EL (cell line): ENCODE measurements around the gene TTI1.
A peak's percentile ranks its signal among the peaks of the same experiment; 100 is the strongest.
"Not testable (repeated sequence)": the region's sequence is repeated elsewhere in the genome, so short reads cannot be mapped to it uniquely, and the experiment has no call there.

ENCODE experiments used
- DNase-seq: peaks from one replicate; pipeline ENCODE4 v3.0.0-alpha.2; 2016

TTI1 gene

DNA sequence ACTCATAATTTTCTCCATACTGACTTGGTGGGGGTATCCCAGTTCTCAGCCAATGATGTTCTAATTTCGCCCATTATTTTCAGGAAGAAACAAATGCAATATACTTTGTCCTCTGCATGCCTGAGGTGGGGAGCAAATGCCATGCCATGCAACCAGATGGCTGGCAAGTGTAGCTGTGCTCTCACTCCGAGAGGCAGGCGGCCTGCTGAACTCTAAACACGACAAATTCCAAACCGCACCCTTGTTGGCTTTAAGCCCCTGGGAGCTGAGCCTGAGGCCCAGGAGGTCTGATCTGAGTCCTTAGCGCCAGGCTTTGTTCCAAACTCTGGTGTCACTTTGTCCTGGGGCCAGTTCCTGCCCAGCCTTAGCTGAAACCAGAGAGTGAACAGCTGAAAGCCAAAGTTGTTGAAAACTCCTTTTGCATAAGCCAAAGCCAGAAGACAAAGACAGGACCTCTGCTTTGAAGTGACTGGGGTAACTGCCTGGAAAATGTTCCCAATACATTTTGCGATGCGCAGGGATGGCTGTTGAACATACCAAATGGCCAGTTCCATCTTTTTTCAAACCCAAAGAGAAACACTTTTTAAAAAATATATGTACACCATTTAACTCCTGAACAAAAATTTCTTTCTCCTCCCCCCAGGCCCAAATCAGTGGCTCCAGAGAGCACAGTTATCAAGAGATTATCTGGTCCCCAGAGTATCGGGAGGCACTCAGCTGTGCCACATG lies 46.2 kb downstream of the TTI1 start:
- DNase-seq, result no peak

DNA sequence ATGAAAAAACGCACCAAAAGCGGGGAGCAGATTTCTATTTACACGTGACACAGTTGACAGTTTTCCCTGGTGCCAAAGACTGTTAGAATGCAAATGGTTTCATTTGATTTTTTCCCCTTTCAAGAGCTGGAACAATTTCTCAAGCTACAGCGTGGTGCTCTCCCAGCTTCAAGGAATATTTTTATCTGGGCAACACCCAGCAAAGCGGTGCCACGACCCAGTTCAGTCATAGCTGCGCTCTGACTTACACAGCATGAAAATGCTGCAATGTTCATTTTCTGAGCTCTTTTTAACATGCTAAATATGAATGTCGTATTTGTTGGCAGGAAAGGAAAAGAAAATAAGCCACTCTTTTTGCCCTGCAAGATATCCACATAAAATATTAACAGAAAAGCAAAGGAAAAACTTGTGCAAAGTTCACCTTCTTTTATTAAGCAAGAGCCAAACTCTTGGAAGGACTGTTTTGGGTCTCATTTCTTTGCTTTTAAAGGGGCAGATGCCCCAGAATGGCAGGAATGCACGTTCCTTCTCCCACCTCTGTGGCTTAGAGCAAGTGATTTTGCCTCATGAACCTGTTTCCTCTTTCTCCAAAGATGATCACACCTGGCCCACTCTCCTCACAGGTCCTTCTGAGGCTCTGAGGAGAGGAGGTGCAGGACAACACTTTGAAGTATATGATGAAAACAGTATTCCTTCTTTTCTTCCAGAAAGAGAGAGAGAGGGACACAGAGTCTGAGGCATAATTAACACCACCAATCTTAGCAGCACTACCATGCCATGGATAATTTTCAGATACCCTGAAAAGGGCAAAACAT lies 47.0 kb downstream of the TTI1 start:
- DNase-seq, result no peak

DNA sequence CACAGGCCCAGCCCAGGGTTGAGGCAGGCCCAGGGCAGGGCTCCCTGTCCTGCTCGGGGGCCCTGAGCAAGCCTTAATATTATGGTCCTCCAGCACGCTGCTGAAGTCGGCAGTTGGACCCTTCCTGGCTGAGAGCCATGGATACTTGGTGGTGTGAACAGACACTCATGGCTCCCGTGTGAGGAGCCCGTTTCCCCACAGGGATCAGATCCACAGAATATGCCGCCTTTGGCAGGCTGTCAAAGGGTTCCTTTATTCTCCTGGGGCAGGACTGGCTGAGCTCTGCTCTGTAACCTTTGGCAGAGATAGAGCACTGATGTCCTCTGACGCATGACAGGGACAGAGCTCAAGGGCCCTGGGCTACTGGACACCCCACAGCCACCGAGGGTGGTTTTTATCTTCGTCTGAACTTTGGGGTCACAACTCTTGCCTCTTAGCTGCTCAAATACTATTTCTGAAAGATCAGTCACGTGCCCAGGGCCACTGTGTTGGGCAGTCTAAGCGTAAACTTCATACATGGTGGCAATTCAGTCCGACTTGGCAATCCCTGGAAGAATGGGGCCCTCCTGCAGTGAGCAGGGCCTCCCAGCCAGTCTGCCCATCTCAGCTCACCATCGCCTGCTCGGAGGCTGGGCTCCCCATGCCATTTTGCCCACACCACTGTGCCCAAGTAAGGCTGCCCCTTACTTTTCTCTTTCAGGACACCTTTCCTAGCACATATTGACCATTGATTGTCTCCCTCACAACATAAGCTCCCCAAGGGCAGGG lies 49.1 kb downstream of the TTI1 start:
- no peak for DNase-seq

DNA sequence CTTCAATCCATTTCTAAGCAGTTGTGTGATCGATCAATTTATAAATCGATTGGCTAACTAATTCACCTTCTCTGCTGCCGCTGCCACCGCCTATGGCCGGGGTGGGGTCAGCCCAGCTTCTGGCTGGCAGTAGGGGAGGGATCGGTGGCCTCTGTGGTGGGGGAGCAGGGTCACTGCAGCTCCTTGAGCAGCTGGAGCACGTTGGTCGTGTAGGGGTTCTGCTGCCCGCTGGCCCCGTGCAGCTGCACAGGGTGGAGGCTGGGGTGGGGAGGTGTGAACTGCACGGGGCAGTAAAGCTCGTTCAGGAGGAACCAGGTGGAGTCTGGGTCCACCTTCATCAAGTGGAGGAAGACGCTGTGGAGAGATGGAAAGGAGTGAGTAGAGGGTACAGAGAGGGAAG lies 50.0 kb downstream of the TTI1 start:
- DNase-seq, result no peak

DNA sequence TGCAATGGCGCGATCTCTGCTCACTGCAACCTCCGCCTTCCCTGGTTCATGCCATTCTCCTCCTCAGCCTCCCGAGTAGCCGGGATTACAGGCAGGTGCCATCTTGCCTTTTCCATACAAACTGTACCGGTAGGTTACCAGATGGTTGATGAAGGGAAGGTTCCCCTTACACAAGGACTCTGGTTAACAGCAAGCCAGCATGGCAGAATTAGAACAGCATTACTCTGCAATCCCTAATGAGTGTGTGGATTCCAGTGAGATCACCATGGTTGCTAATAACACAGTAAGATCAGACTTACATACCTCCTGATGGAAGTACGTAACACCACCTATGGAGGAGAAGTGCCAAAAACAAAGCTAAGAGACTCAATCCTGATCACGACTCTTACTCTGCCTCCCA lies 51.7 kb downstream of the TTI1 start:
- no peak for DNase-seq

DNA sequence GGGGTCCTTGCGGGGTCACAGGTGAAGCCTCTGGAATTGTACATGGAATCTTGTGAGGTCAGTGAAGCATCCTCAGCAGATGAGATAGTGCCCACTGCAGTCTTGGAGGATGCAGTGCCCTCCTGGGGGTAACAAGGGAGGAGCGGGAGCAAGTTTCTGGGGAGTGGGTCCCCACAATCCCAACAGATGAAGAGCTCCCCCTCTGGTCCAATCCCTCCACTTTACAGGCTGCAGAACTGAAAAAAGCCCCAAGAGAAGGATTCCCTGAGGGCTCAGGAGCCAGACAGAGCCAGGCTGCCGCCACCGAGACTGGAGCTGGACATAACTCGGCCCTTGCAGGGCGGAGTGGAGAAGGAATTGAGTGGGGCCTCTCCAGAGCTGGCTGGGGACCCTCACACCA lies 52.4 kb downstream of the TTI1 start:
- DNase-seq, result no peak

DNA sequence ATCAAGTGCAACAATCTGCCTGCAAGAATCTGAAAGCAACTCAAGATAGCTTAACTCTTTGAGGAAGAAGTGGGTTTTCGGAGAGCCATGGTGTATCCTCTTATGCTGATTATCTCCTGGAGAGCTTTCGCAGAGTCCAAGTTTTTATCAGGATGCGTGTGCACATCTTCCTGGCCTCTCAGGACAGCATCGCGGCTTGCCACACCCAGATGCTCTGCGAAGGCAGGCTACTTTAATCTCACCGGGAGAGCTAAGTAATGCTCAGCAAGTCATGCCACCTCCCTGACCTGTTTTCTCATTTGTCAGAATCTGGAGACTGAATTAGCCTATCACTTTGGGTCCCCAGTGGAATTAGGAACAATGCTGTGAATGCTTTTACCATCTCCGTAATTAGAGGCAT lies 52.9 kb downstream of the TTI1 start:
- DNase-seq, result no peak

DNA sequence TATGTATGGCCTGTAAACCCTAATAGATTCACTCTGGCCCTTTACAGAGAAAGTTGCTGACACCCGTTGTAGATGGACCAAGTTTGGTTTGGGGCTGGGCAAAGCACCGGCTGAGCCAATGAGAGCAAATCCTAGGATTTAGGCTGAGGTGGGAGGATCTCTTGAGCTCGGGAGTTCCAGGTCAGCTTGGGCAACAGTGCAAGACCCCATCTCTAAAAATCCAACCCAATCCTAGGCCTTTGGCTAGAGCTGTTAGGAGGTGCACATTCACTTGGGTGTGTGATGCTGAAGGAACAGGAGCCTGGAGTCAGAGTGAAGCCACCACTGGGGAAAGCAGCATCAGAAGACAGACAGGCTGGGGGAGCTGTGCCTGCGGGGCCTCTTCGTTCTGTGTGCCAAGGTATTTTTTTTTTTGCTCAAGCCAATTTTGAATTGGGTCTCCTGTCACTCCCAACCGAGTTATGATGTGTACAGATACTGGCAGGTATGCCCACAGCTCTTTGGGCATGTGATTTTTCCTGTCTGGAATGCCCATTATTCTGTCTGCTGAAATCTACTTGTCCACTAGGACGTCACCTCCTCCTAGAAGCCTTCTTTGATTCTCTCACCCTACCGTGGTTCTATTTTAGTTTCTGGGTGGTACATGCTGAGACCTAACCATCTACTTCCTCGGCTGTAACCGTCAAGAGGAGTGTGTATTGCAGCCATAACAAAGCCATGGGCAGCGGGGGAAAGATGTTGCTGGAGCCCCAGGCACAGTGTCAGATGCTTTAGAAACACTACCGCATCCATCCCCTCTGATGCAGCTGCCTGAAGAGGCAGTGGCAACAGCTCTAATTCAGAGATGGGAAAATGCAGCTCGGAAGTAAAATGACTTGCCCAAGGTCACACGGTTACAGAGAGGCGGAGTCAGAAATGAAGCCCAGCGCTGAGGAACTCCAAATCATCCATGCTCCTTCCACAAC lies 54.0 kb downstream of the TTI1 start:
- no peak for DNase-seq

DNA sequence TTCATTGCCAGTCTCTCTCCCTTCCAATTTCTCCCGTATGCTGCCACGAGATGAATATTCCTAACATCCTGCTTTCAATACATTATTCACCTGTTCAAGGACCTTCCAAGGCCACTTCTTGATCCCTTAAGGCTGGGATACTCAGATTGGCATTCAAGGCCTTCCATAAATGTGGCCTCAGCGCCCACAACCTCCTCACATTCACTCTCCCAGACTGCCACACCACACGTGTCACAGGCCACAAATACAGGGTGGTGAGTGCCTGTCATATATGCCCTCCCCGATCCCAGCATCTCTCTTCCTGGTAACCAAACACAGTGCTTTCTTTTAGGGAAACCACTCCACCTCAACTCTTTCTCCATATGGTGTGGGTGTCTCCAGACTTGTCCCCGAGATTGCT lies 55.5 kb downstream of the TTI1 start:
- no peak for DNase-seq

DNA sequence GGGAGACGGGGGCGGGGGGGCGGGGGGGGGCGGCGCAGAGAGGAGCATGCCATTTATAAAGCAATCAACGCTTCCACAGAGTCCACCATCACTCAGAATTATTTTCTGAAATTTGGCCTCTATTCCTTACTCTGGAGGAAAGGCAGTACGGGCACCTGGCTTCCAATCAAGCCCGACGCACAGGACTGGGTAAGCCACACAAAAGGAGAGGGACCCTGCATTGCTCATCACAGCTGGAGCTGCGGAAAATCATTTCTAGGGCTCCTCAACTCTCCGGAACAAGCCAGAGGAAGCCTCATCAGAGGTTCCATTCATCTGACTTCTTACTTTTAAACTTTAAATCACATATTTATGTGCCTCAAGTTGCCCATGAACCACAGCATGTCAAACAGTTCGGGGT lies 55.9 kb downstream of the TTI1 start:
- no peak for DNase-seq

DNA sequence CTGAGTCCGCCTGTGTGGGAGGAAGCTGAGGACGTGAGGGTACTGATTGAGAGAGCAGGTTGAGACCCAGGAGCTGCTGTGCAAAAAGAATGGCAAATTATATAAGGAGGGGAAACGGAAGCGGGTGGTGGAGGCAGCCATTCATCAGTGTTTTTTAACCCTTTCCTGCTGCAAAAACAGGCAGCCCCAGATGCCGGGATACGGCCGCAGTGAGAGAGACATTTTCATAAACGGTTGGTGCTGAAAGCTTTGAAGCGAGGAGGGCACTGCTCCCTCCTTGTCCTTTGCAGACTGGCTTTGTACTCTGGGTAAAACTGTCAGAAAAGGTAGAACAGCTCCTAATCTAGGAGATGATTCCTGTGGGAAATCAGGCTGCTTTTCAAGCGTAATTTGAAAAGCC lies 56.4 kb downstream of the TTI1 start:
- DNase-seq, result no peak

DNA sequence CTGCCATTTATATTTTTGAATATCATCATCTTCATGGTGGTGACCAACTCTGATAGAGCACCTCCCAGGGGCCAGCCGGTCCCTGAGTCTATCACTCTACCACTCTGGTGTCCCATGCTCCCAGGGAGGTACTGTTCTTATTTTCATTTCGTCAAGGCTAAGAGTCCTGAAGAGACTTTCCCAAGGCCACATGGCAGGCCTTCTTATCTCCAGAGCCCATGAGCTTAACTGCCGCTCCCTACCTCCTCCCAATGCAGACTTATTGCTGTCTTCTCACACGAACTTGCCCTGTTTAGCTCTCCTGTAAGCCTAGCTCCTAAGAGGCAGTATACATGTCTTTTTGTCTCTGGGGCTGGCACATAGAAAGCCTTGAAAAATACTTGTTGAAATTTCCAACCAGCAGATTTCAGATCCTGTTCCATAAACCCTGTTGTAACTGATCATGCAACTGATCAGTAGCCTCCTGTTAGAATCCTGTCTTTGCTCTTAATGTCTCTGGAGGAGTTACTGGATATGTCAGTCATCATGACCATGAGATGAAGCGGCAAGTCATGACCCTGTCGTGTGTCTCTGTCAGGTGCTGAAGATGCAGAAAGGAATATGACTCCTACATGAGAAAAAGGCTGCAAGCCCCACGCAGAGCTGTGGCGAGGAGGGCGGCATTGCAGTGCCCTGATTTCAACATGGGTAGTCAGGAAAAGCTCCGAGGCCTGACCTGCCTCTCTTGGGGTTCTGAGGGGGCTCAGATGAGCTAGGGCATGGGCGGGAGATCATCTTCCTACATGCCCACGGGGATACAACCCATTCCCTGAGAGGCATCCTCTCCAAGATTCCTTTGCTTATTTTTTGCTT lies 60.0 kb downstream of the TTI1 start:
- no peak for DNase-seq

DNA sequence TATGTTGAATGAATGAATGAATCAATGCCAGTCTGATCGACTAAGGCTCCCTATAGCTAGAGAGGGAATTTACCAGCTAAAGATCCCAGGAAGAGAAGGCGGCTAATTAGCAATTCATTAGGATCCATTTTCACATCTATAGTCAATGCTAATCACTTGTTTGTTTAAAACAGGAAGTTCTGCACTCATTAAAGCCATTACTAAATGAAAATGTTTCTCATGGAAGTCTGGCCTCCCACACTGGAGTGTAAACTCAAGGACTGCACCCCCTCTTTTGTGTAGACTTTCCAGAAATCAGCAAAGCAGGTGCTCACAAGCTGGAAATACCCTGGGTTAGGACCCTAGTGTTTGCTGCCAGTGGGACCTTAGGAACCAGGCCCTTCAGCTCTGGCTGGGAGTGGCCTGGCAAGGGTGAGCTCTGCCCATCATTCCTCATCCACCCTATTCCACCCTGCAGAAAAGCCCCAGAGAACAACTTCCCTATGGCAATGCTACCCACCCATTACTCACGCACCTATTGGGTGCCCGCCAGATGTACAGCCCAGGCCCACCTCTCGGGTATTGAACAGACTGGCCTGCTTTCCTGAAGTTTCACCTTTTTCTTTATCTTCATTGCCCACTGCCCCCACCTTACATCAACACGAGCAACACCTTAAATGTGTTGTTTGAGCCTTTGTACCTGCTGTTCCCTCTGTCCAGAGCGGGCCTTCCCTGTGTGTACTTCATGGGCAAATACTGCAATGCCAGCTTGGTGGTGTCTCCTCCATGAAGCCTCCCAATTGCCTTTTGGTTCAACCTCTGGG lies 60.8 kb downstream of the TTI1 start:
- no peak for DNase-seq

DNA sequence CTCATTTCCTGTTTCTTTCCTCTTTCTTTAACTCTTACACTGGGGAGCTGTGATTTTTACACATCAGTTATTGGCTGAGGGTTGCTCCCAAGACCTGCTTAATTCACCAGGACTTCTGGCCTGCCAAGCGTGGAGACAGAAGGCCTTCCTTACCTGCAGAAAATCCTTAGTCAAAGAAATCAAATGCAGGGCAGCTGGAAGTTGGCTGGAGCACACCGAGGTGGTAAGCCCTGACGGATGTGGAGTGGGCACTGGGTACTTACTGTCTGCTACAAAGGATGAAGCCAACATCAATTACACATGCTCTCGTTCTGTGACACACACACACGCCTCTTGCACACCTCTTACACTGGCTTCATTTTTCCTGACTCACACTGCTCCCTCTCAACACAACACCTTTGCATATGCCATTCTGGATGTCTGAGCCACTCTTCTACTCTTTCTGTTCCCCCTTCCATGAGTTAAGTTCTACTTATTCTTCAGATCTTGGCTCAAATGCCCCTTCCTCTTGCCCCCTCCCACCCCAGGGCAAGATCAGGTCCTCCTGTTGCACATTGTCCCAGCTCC lies 61.6 kb downstream of the TTI1 start:
- no peak for DNase-seq

DNA sequence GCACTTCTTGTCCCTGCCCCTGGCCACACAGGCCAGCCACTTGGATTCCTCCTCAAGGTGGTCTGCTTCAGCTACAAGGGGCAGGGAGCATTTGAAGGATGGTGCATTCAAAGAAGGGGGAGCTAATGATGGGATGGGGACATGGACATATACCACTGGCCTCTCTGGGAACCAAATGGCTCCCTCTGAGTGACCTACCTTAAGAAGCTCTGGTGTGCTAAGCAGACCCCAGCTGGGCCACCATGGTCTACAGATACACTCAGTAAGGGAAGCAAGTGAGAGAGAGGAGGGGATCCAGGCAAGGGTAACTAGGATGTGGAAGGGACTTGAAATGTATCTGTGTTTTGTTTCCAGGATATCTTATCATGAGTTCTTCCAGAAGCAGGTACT lies 62.4 kb downstream of the TTI1 start:
- no peak for DNase-seq

DNA sequence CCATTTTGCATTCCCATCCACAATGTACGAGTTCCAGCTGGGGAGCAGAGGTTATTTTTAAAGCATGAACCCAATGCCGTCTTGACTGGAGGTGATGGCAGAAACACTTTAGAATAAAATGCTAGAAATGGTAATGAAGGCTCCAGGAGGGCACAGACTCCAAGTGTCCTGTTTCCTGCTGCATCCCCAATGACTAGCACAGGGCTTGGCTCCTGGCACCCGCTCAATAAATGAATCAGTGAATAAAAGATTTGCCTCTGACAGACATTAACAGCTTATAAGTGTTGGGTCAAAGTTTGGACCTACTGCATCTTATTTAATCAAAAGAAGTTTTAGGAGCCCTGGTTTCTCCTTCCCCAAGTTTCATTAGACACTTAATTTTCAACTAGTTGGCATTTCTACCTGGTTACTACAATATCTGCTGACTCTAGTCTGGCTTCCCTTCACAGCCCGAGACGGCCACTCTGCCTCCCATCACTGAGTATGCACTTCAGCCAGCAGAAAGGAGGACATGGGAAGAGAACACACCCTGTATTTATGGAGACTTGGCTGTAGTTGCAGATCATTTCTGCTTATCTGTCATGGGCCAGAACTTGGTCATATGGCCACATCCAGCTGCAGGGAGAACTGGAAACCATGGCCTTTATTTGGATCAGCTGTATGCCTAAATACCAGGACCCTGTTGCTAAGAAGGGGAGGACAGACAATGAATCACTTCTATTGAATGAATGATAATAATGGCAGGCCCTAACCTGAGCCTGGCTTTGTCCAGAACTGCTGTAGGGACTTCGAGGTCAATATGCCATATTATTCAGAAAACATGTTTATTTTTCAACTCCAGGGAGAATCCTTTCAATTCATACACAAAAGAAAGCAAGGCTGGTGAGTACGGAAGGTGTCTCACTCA lies 63.1 kb downstream of the TTI1 start:
- DNase-seq, result peak; percentile 12

DNA sequence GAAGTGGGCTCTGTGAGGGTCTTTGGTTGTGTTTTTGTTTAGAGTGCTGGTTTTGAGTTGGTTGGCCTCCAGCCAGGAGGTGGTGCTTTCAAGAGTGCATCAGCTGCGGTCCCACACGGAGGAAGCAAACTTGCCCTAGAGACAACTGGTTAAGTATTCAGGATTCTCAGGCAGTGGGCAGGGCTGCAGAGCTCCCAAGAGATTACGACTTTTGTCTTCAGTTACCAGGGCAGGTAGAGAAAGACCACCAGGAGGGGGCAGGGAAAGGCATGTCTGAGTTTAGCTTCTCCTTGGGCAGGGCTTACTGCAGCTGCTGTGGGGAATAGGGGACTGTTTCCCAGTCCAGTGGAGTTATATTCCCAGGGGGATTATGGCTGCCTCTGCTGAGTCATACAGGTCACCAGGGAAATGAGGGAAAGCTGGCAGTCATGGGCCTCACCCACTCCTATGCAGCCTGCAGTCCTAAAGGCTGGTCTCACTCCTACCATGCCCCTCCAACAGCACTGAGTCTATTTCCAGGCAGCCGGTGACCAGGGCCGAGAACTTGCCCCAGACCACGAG lies 64.3 kb downstream of the TTI1 start:
- DNase-seq, result peak; percentile 8

DNA sequence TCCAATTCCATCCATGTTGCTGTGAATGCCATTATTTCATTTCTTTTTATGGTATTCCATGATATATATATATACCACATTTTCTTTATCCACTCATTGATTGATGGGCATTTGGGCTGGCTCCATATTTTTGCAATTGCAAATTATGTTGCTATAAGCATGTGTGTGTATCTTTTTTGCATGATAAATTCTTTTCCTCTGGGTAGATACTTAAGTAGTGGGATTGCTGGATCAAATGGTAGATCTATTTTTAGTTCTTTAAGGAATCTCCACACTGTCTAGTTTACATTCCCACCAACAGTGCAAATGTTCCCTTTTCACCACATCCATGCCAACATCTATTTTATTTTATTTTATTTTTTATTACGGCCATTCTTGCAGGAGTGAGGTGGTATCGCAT lies 69.8 kb downstream of the TTI1 start:
- DNase-seq, result not testable (repeated sequence)

DNA sequence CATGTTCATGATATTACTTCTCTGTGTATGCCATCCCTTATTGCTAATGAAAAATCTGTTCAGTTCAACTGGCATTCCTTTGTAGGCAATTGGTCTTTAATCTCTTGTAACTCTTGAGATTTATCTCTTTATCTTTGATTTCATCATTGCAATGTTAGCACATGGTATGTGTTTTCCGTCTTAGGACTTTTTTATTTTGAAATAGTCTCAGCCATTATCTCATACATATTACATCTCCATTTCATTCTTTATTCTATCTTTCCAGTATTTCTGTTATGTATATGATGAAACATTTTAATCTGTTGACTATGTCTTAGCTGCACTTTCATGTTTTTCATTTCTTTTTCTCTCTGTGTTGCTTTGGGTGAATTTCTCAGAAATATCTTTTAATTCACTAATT lies 72.2 kb downstream of the TTI1 start:
- no peak for DNase-seq
